GM12878 (cell line): ENCODE data around the gene CDC45. TPM values are rescaled to one million over a fixed set of nuclear protein-coding genes. Genes with fewer than 3 reads are reported as not detected.

ENCODE experiments used
- ATAC-seq: fragments of 200-7000 bp; cut with Tn5 transposase; 3 replicates; pipeline ENCODE4 v1.9.1; 2020; ENCODE audit warnings: mild to moderate bottlenecking, moderate library complexity
- BruUV-seq: library from RNA; stranded (reverse); fragments of 400-500 nt; replicated peaks from 2 replicates; lab custom pipeline; 2021; lab: Mats Ljungman, UMichigan
- CTCF ChIA-PET: fragments of 300-600 bp; sonication (Branson Sonifier 250); formaldehyde crosslinking; extraction: SDS; loops from one replicate; lab custom pipeline; 2021; ENCODE audit warnings: inconsistent platforms; lab: Yijun Ruan, JAX
- POLR2A ChIA-PET: fragments of 350-600 bp; formaldehyde crosslinking; extraction: SDS; loops from one replicate; lab custom pipeline; 2021; ENCODE audit warnings: inconsistent platforms; lab: Charles Lee
- RAD21 ChIA-PET: fragments of 300-600 bp; sonication (Branson Sonifier 250); formaldehyde crosslinking; loops from one replicate; lab custom pipeline; 2023; ENCODE audit warnings: antibody characterized with exemption; ENCODE audit not compliant: unreplicated experiment; lab: Charles Lee
- SMC1A ChIA-PET: fragments of 300-600 bp; sonication (Branson Sonifier 250); formaldehyde crosslinking; loops from one replicate; lab custom pipeline; 2023; ENCODE audit not compliant: unreplicated experiment, uncharacterized antibody; lab: Charles Lee
- DNase-seq: peaks from one replicate; pipeline ENCODE4 v3.0.0-alpha.2; 2011; ENCODE audit warnings: low read depth, low spot score
- FAIRE-seq: peaks from 3 replicates; lab custom pipeline; 2011; peaks lifted over from hg19 to GRCh38; lab: Jason Lieb, UNC
- H2AFZ ChIP-seq: 2 replicates; pipeline ENCODE4 v1.6.0; 2011; ENCODE audit warnings: low read depth, low read length, control low read depth; ENCODE audit not compliant: control insufficient read depth
- H3K27ac ChIP-seq: 2 replicates; pipeline ENCODE4 v1.5.1; 2011; ENCODE audit warnings: control low read depth; ENCODE audit not compliant: control insufficient read depth, insufficient read depth
- H3K27me3 ChIP-seq, 2 experiments: replicated peaks in 1 of 2; 2 replicates each; pipeline versions ENCODE4 v1.6.0 to v1.6.1; 2011; ENCODE audit warnings: low read length in 1 of 2; ENCODE audit not compliant: control insufficient read depth in 2 of 2, insufficient read depth in 2 of 2
- H3K36me3 ChIP-seq, 2 experiments: 2 replicates each; pipeline ENCODE4 v1.5.1; 2011; ENCODE audit warnings: low read length in 1 of 2; ENCODE audit not compliant: control insufficient read depth in 2 of 2, insufficient read depth in 2 of 2
- H3K4me1 ChIP-seq: 2 replicates; pipeline ENCODE4 v1.6.1; 2011; ENCODE audit warnings: mild to moderate bottlenecking, low read length, moderate library complexity, mixed read lengths; ENCODE audit not compliant: control insufficient read depth, insufficient read depth
- H3K4me2 ChIP-seq: 2 replicates; pipeline ENCODE4 v1.6.0; 2011; ENCODE audit warnings: control low read depth; ENCODE audit not compliant: control insufficient read depth, insufficient read depth
- H3K4me3 ChIP-seq: fragments of 200-600 bp; sonication (generic); 2 replicates; pipeline ENCODE4 v1.5.1; 2016
- H3K79me2 ChIP-seq: 2 replicates; pipeline ENCODE4 v1.6.0; 2011; ENCODE audit warnings: low read length; ENCODE audit not compliant: control insufficient read depth, insufficient read depth
- H3K9ac ChIP-seq: 2 replicates; pipeline ENCODE4 v1.8.0; 2011; ENCODE audit warnings: low read length, control low read depth, mixed read lengths; ENCODE audit not compliant: control insufficient read depth, insufficient read depth
- H3K9me3 ChIP-seq: replicated peaks from 3 replicates; pipeline ENCODE4 v1.5.1; 2011; ENCODE audit warnings: mild to moderate bottlenecking, low read length; ENCODE audit not compliant: control insufficient read depth, insufficient read depth
- H4K20me1 ChIP-seq: 2 replicates; pipeline ENCODE4 v1.6.0; 2011; ENCODE audit not compliant: control insufficient read depth, insufficient read depth
- ATF3 ChIP-seq: IDR thresholded peaks from 2 replicates; pipeline ENCODE4 v1.6.1; 2011; ENCODE audit warnings: low read depth, mild to moderate bottlenecking, low read length, moderate library complexity, borderline replicate concordance; ENCODE audit errors: extremely low read depth
- BCL3 ChIP-seq: IDR thresholded peaks from 2 replicates; pipeline ENCODE4 v1.6.1; 2011; ENCODE audit warnings: borderline replicate concordance, low read depth, mild to moderate bottlenecking, moderate library complexity, low read length; ENCODE audit not compliant: insufficient read depth, poor library complexity, severe bottlenecking
- EZH2 ChIP-seq: IDR thresholded peaks from 2 replicates; pipeline ENCODE4 v1.6.1; 2012; ENCODE audit warnings: low read depth, mild to moderate bottlenecking, control low read depth, inconsistent platforms, low read length, borderline replicate concordance; ENCODE audit not compliant: control insufficient read depth
- POLR2A ChIP-seq: IDR thresholded peaks from 2 replicates; pipeline ENCODE4 v1.6.1; 2011; ENCODE audit warnings: low read depth, mild to moderate bottlenecking, low read length
- PRDM15 ChIP-seq: fragments of 450-650 bp; formaldehyde crosslinking; IDR thresholded peaks from 2 replicates; pipeline ENCODE4 v1.4.0; 2020; ENCODE audit warnings: mild to moderate bottlenecking, moderate library complexity
- ZNF592 ChIP-seq: fragments of 450-650 bp; IDR thresholded peaks from 2 replicates; pipeline ENCODE4 v1.6.1; 2017; ENCODE audit warnings: mild to moderate bottlenecking, moderate library complexity
- WGBS: methylation state at CpG from one replicate; pipeline ENCODE4 v1.1.6; 2016; ENCODE audit warnings: low lambda C conversion rate; ENCODE audit not compliant: insufficient replicate concordance, insufficient coverage; ENCODE audit errors: missing lambda C conversion rate; 5-methylcytosine and 5-hydroxymethylcytosine counted together
- in situ Hi-C: fragments of 300-500 bp; cut with MboI; formaldehyde crosslinking; loops from 9 replicates; pipeline ENCODE4 v1.14.3; 2018; ENCODE audit warnings: mixed read lengths
- intact Hi-C: fragments of 100-400 bp; cut with micrococcal nuclease; formaldehyde crosslinking; loops from one replicate; pipeline ENCODE4 v1.14.2; 2022; ENCODE audit not compliant: unreplicated experiment
- polyA plus RNA-seq, 11 experiments: library from polyadenylated mRNA; depleted of rRNA in 4 of 11; unstranded in 6 of 11; stranded (reverse) in 5 of 11; fragments of >200 nt; fragmentation: Nextera tagmentation in 4 of 11; fragmentation: Illumina TruSeq in 1 of 11; extraction: Ambion mirVana in 4 of 11; extraction: Trizol in 1 of 11; gene quantifications; 1 replicate in 1 of 11; 2 replicates in 10 of 11; pipeline versions ENCODE4 v1.2.1 to v1.2.3, GENCODE V29; 2011 to 2016; ENCODE audit warnings: inconsistent platforms in 2 of 11, missing spikeins in 2 of 11, low read depth in 1 of 11
- total RNA-seq, 4 experiments: library from RNA; depleted of rRNA in 3 of 4; stranded (reverse); fragments of >200 nt in 3 of 4; fragmentation: Illumina TruSeq in 1 of 4; extraction: Trizol in 1 of 4; gene quantifications; 2 replicates each; pipeline versions ENCODE4 v1.2.1 to v1.2.3, GENCODE V29; 2013 to 2021

Gene CDC45
- total and polyA plus RNA-seq, 10 of the 15 experiments (the other 5 are each of a cell fraction or from before 2014, with no cell fraction given) = 40.8 to 88.5 (median 54.2) TPM

- no peak for TF ChIP-seq PRDM15
- no peak for TF ChIP-seq BCL3
- TF ChIP-seq POLR2A = no peak
- no peak for TF ChIP-seq EZH2
- TF ChIP-seq, all 136 proteins: peak for 0
These were observed 44.7 kb downstream of the CDC45 start, which contains the start of gene CLDN5 (continued) for GRCh38 chr22:19524170-19525115.

GRCh38 chr22:19525116-19525660 lies 45.5 kb downstream of the CDC45 start:
- Histone ChIP-seq H3K79me2 (no peaks in the 10 kb centered on the region), H3K9ac (no peak overlapping the region), H3K27ac (no peak overlapping the region), H3K9me3 (no peaks in the 10 kb centered on the region), H3K27me3 (peaks cover 0 to 2% of the 10 kb centered on the region in 2 experiments; a peak in 2 of 4 replicates), H3K4me2 (no peak overlapping the region), H4K20me1 (no peaks in the 10 kb centered on the region), H3K36me3 (no peaks in the 10 kb centered on the region), H2AFZ (no peak overlapping the region), H3K4me3 (no peak overlapping the region), H3K4me1 (no peaks in the 10 kb centered on the region)
- in situ Hi-C loops = no loop called here
- CTCF ChIA-PET = no interaction called here
- RAD21 ChIA-PET = no interaction called here
- POLR2A ChIA-PET = no interaction called here
- BruUV-seq = no TSS peak
- SMC1A ChIA-PET = no interaction called here
- ATAC-seq = no peak
- FAIRE-seq = no peak
- intact Hi-C loops = no loop called here
- no peak for DNase-seq
- 41% methylated on average over 15 of the region's 15 CpGs for WGBS
- no peak for TF ChIP-seq ATF3
- no peak for TF ChIP-seq ZNF592
